HG02938 (cell line): ENCODE results near the gene UNC5C.

ENCODE experiments used
- ATAC-seq: cut with Tn5 transposase; IDR thresholded peaks from one replicate; pipeline ENCODE4 v1.9.1; 2021; ENCODE audit warnings: mild to moderate bottlenecking, moderate library complexity; ENCODE audit not compliant: unreplicated experiment

UNC5C gene

GRCh38 chr4:95360256-95360903 lies 188.4 kb downstream of the UNC5C start:
- no peak for ATAC-seq

GRCh38 chr4:95358421-95358820 lies 190.4 kb downstream of the UNC5C start:
- ATAC-seq = no peak

GRCh38 chr4:95355021-95355420 lies 193.8 kb downstream of the UNC5C start:
- ATAC-seq = no peak

- no peak for ATAC-seq
Measured at GRCh38 chr4:95348418-95348817, 200.4 kb downstream of the UNC5C start.

- no peak for ATAC-seq
Measured at GRCh38 chr4:95343235-95343634, 205.5 kb downstream of the UNC5C start.

GRCh38 chr4:95340191-95340590 lies 208.6 kb downstream of the UNC5C start:
- no peak for ATAC-seq

- no peak for ATAC-seq
Measured at GRCh38 chr4:95325665-95326064, 223.1 kb downstream of the UNC5C start.

GRCh38 chr4:95319169-95319568 lies 229.6 kb downstream of the UNC5C start:
- ATAC-seq = no peak

- no peak for ATAC-seq
Measured at GRCh38 chr4:95318483-95318882, 230.3 kb downstream of the UNC5C start.

- ATAC-seq = no peak
Measured at GRCh38 chr4:95318044-95318443, 230.7 kb downstream of the UNC5C start.

- no peak for ATAC-seq
Measured at GRCh38 chr4:95317085-95317793, 231.5 kb downstream of the UNC5C start.

GRCh38 chr4:95314573-95314972 lies 234.2 kb downstream of the UNC5C start:
- ATAC-seq = no peak

- ATAC-seq = no peak
Measured at GRCh38 chr4:95304898-95305297, 243.9 kb downstream of the UNC5C start.

GRCh38 chr4:95300304-95300703 lies 248.5 kb downstream of the UNC5C start:
- ATAC-seq = no peak

GRCh38 chr4:95296052-95296451 lies 252.7 kb downstream of the UNC5C start:
- ATAC-seq = no peak

GRCh38 chr4:95295157-95295556 lies 253.6 kb downstream of the UNC5C start:
- no peak for ATAC-seq

GRCh38 chr4:95294321-95294720 lies 254.5 kb downstream of the UNC5C start:
- no peak for ATAC-seq

GRCh38 chr4:95293014-95293413 lies 255.8 kb downstream of the UNC5C start:
- ATAC-seq = no peak

- no peak for ATAC-seq
Measured at GRCh38 chr4:95290702-95291101, 258.1 kb downstream of the UNC5C start.

- peak; percentile 52 for ATAC-seq
Measured at GRCh38 chr4:95289028-95289634, 259.6 kb downstream of the UNC5C start.

GRCh38 chr4:95288552-95288951 lies 260.2 kb downstream of the UNC5C start:
- no peak for ATAC-seq

GRCh38 chr4:95285797-95286196 lies 263.0 kb downstream of the UNC5C start:
- ATAC-seq = no peak
